DMS114 treated with DMSO at 0.1 percent for 48 hours (cell line): Measurements from ENCODE around the gene C17orf78.
"Not testable (repeated sequence)": the region's sequence is repeated elsewhere in the genome, so short reads cannot be mapped to it uniquely, and the experiment has no call there.

ENCODE experiments used
- DNase-seq: peaks from one replicate; lab custom pipeline; 2025; ENCODE audit not compliant: unreplicated experiment; lab: John Stamatoyannopoulos, UW

The C17orf78 gene

GRCh38 chr17:37430051-37430627 is 54.4 kb downstream of the C17orf78 start:
- no peak for DNase-seq

DNA sequence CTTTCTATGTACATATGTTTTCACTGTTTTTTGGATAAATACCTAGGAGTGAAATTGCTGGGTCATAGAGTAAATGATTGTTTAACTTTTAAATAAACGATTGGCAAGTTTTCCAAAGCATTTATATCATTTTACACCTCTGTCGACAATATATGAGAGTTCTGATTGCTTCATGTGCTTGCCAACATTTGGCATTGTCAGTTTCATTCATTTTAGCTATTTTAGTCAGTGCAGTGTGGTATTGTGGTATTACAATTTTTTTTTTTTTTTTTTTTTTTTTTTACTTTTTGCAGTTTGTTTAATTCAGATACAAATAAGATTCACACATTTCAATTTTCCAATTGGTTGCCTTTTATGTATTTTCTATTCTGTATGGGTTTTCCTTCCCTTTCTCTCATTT is 56.9 kb downstream of the C17orf78 start:
- DNase-seq = no peak

GRCh38 chr17:37438141-37438540 is 62.4 kb downstream of the C17orf78 start:
- DNase-seq = no peak

DNA sequence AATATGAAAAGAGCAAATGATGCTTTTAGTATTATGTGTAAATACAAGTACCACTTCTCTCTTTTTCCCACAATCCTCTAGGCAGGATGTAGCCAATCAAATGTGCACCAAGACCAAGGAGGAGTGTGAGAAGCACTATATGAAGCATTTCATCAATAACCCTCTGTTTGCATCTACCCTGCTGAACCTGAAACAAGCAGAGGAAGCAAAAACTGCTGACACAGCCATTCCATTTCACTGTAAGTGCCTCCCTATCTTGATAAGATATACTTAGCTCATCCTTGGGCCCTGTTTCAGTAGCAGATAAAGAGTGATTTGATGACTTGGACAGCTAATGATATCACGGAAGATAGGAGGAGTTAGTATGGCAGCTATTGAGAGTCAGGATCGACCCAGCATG is 64.6 kb downstream of the C17orf78 start:
- DNase-seq = no peak

GRCh38 chr17:37441369-37442014 is 65.7 kb downstream of the C17orf78 start:
- DNase-seq = not testable (repeated sequence)
